Measurements from ENCODE around the gene PDE4D.

GRCh38 chr5:58988938-58989337 lies 904.6 kb downstream of the PDE4D start:
- TF ChIP-seq CTCF (IDR thresholded peaks at IDR 0.05) (no peak), ZFX (IDR thresholded peaks at IDR 0.05; ENCODE audit: borderline replicate concordance) (no peak)

All from 22Rv1 (cell line).